ENCODE results near the gene INO80. TPM values are rescaled to one million over a fixed set of nuclear protein-coding genes. Genes with fewer than 3 reads are reported as not detected.
"Not testable (repeated sequence)": the region's sequence is repeated elsewhere in the genome, so short reads cannot be mapped to it uniquely, and the experiment has no call there.

The INO80 gene
- total RNA-seq, 2 donors from 2014 or later = 14.0 to 34.3 TPM

DNA sequence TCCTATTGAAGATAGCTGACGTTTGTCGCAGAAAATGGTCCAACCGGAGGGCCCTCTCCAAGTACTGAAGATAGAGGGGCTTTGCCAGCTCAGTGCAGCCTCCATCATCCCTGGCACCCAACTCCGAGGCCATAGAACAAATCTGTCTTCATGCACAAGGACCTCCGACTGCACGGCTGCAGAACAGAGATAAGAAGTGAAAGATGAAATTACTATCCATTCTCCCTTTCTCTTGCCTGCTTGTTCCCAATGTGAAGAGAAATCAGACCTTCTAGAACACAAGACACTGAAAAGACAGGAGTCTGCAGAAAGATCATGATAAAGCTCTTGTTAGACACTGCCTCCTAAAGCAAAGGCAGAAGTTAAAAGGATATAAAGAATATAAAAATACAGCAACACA, 19.9 kb downstream of the INO80 start:
- Histone ChIP-seq H3K27ac (no peak overlapping the region), H3K4me3 (no peak overlapping the region), H3K27me3 (no peaks in the 10 kb centered on the region), H3K9me3 (no peaks in the 10 kb centered on the region), H3K36me3 (replicated peaks in 1 of 2; ENCODE audit: insufficient read depth in 1 of 2, low read depth in 2 of 2) (peaks cover 4 to 15% of the 10 kb centered on the region in 2 donors), H3K4me1 (no peaks in the 10 kb centered on the region)
- DNase-seq = no peak
- ATAC-seq = no peak
- TF ChIP-seq POLR2A (IDR thresholded peaks at IDR 0.05) (no peak), CTCF (IDR thresholded peaks at IDR 0.05) (no peak)
- intact Hi-C loops (cut with DNase I) = no loop called here
- WGBS, 2 donors = 68 to 91% methylated on average over 6 of the region's 6 CpGs

DNA sequence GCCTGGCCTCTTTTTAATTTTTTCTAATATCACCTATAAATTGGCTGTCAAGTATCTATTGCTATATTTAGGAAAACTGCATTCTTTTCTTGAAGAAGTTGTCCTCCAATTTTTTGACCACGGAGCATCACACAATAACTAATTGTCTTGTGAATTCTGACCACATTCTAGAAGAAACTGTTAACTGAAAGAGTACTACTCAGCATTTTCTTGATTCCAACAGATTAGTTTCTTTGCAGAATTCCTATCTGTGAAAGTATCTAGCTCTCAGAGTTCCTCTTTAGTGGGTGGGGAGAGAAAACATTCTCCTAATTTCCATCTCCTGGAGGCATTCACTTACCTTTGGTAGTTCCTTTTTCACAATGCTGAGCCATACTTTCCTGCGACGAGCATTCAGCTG, 31.1 kb downstream of the INO80 start:
- no peak for TF ChIP-seq POLR2A (IDR thresholded peaks at IDR 0.05)
- TF ChIP-seq CTCF (IDR thresholded peaks at IDR 0.05) = no peak
- H3K9me3 ChIP-seq = no peaks in the 10 kb centered on the region
- ATAC-seq (no peak), DNase-seq (no peak)
- WGBS, 2 donors = 78 to 95% methylated on average over 3 of the region's 3 CpGs
- intact Hi-C loops (cut with DNase I) = no loop called here
- peaks cover 0 to 41% of the 10 kb centered on the region in 2 donors for H3K36me3 ChIP-seq (replicated peaks in 1 of 2; ENCODE audit: insufficient read depth in 1 of 2, low read depth in 2 of 2)
- no peak overlapping the region for H3K4me3 ChIP-seq
- H3K27me3 ChIP-seq = no peaks in the 10 kb centered on the region
- no peak overlapping the region for H3K27ac ChIP-seq
- H3K4me1 ChIP-seq = no peaks in the 10 kb centered on the region

DNA sequence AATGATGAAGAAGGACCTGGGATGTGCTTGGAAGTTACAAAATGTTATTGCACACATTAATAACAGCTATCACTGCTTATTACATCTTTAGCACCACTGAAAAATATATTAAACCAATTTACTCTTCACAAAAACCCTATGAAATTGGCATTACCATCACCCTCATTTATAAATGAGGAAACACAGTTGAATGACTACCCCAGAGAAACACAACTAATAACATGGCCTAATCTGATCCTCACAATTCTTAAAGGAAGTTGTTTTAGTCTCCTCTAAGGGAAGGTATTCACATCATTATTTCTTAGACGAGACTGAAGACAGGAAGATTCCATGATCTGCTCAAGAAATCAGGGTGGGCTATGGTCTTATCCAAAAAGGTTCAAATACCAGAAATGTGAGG, 35.9 kb downstream of the INO80 start:
- DNase-seq = no peak
- intact Hi-C loops (cut with DNase I) = no loop called here
- peaks cover 0 to 47% of the 10 kb centered on the region in 2 donors for H3K36me3 ChIP-seq (replicated peaks in 1 of 2; ENCODE audit: insufficient read depth in 1 of 2, low read depth in 2 of 2)

DNA sequence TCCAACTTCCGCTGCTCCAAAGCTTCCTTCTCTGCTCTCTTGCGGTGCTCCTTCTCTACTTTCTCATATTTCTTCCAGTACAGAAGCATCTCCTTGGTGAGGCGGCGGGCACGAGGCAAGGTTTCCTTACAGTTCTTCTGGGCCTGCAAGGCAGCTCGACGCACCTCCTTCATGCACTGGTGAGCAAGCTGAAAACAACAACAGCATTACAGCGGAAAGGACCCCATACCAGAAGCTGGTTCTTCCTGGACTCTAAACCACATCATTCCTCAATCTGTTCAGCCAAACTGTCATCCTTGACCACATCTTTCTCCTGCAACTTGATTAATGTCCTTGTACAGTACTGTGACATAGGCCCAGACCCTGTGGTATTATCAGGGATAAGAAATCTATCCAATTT, 36.4 kb downstream of the INO80 start:
- Histone ChIP-seq H3K27ac (no peak overlapping the region), H3K4me1 (no peaks in the 10 kb centered on the region), H3K27me3 (no peaks in the 10 kb centered on the region), H3K4me3 (no peak overlapping the region), H3K9me3 (no peaks in the 10 kb centered on the region), H3K36me3 (replicated peaks in 1 of 2; ENCODE audit: insufficient read depth in 1 of 2, low read depth in 2 of 2) (peaks cover 0 to 43% of the 10 kb centered on the region in 2 donors)
- ATAC-seq = no peak
- no peak for DNase-seq
- intact Hi-C loops (cut with DNase I) = no loop called here
- 88 to 96% methylated on average over 8 of the region's 8 CpGs for WGBS, 2 donors
- no peak for TF ChIP-seq CTCF (IDR thresholded peaks at IDR 0.05)

More for the DNA sequence above, 35.9 kb downstream of the INO80 start:
- H3K4me3 ChIP-seq = no peak overlapping the region
- no peak for ATAC-seq
- no peaks in the 10 kb centered on the region for H3K4me1 ChIP-seq
- WGBS, 2 donors = 79 to 88% methylated on average over 1 of the region's 1 CpG
- H3K27ac ChIP-seq = no peak overlapping the region
- TF ChIP-seq POLR2A (IDR thresholded peaks at IDR 0.05) (no peak), CTCF (IDR thresholded peaks at IDR 0.05) (no peak)
- H3K9me3 ChIP-seq = no peaks in the 10 kb centered on the region
- no peaks in the 10 kb centered on the region for H3K27me3 ChIP-seq

DNA sequence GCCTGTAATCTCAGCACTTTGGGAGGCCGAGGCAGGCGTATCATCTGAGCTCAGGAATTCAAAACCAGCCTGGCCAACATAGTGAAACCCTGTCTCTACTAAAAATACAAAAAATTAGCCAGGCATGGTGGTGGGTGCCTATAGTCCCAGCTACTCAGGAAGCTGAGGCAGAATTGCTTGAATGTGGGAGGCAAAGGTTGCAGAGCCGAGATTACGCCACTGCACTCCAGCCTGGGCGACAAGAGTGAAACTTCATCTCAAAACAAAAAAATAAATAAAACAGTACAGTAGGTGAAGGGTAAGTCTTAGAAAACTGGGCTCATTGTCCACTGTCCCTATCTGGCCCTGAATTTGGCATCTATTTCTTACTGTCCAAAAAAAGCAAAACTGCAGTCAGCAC, 37.2 kb downstream of the INO80 start:
- H3K4me1 ChIP-seq; intact Hi-C loops (cut with DNase I); H3K4me3 ChIP-seq; DNase-seq; H3K9me3 ChIP-seq; ATAC-seq; H3K27me3 ChIP-seq; H3K27ac ChIP-seq: not testable (repeated sequence)
- peaks cover 0 to 41% of the 10 kb centered on the region in 2 donors for H3K36me3 ChIP-seq (replicated peaks in 1 of 2; ENCODE audit: insufficient read depth in 1 of 2, low read depth in 2 of 2)
- WGBS, 2 donors = 93 to 95% methylated on average over 5 of the region's 5 CpGs
